HepG2 (cell line): ENCODE results near the gene ITGB5. TPM values are rescaled to one million over a fixed set of nuclear protein-coding genes. Genes with fewer than 3 reads are reported as not detected.

Experiments
- ARID3A ChIP-seq: IDR thresholded peaks from 2 replicates; pipeline ENCODE4 v1.6.1; 2012; ENCODE audit warnings: low read depth, low read length, improper control_type of control experiment
- ATF3 ChIP-seq: sonication (generic); formaldehyde crosslinking; IDR thresholded peaks from 2 replicates; pipeline ENCODE4 v1.4.0; 2020; ENCODE audit warnings: missing genetic modification reagents
- FOXC1 ChIP-seq: sonication (generic); formaldehyde crosslinking; IDR thresholded peaks from 2 replicates; pipeline ENCODE4 v1.8.0; 2022; ENCODE audit warnings: mild to moderate bottlenecking, missing genetic modification reagents, borderline replicate concordance
- KLF6 ChIP-seq: IDR thresholded peaks from 2 replicates; pipeline ENCODE4 v1.8.0; 2016; ENCODE audit warnings: missing biosample characterization, missing genetic modification reagents
- MTF2 ChIP-seq: sonication (generic); formaldehyde crosslinking; IDR thresholded peaks from 2 replicates; pipeline ENCODE4 v1.5.0; 2020; ENCODE audit warnings: missing genetic modification reagents, borderline replicate concordance
- NCOR1 ChIP-seq: fragments of 200-600 bp; sonication (generic); IDR thresholded peaks from 2 replicates; pipeline ENCODE4 v1.7.0; 2017; ENCODE audit warnings: antibody characterized with exemption, low read length, borderline replicate concordance
- NFYB ChIP-seq: sonication (generic); formaldehyde crosslinking; IDR thresholded peaks from 2 replicates; pipeline ENCODE4 v1.4.0; 2020; ENCODE audit warnings: missing genetic modification reagents
- NPAS2 ChIP-seq: sonication (generic); formaldehyde crosslinking; IDR thresholded peaks from 2 replicates; pipeline ENCODE4 v1.8.0; 2022; ENCODE audit warnings: mild to moderate bottlenecking, missing genetic modification reagents, borderline replicate concordance
- PBX2 ChIP-seq: IDR thresholded peaks from 2 replicates; pipeline ENCODE4 v1.6.1; 2016; ENCODE audit warnings: control low read depth
- PRDM4 ChIP-seq: sonication (generic); formaldehyde crosslinking; IDR thresholded peaks from 2 replicates; pipeline ENCODE4 v1.9.0; 2021; ENCODE audit warnings: missing genetic modification reagents, borderline replicate concordance
- RAD51 ChIP-seq: fragments of 450-650 bp; IDR thresholded peaks from 2 replicates; pipeline ENCODE4 v1.6.1; 2016; ENCODE audit warnings: borderline replicate concordance
- RELA ChIP-seq: sonication (generic); formaldehyde crosslinking; IDR thresholded peaks from 2 replicates; pipeline ENCODE4 v1.4.0; 2020; ENCODE audit warnings: missing genetic modification reagents
- RXRA ChIP-seq: sonication (generic); formaldehyde crosslinking; IDR thresholded peaks from 2 replicates; pipeline ENCODE4 v1.5.1; 2020; ENCODE audit warnings: missing genetic modification reagents
- SNAI1 ChIP-seq: sonication (generic); formaldehyde crosslinking; IDR thresholded peaks from 2 replicates; pipeline ENCODE4 v1.5.0; 2020; ENCODE audit warnings: mild to moderate bottlenecking, missing genetic modification reagents, borderline replicate concordance
- SUZ12 ChIP-seq: fragments of 150-350 bp; IDR thresholded peaks from 2 replicates; pipeline ENCODE4 v1.6.1; 2014; ENCODE audit warnings: low read depth, low read length
- TAF15 ChIP-seq: fragments of 200-400 bp; formaldehyde crosslinking; IDR thresholded peaks from one replicate; pipeline ENCODE4 v1.6.1; 2018; ENCODE audit warnings: mild to moderate bottlenecking, low read depth, low read length; ENCODE audit not compliant: poor library complexity, severe bottlenecking
- ZBTB21 ChIP-seq: sonication (generic); formaldehyde crosslinking; IDR thresholded peaks from 2 replicates; pipeline ENCODE4 v1.4.0; 2020; ENCODE audit warnings: missing genetic modification reagents
- ZFP82 ChIP-seq: sonication (generic); formaldehyde crosslinking; IDR thresholded peaks from 2 replicates; pipeline ENCODE4 v1.5.1; 2020; ENCODE audit warnings: mild to moderate bottlenecking, missing genetic modification reagents, borderline replicate concordance
- ZNF281 ChIP-seq: sonication (generic); formaldehyde crosslinking; IDR thresholded peaks from 2 replicates; pipeline ENCODE4 v1.4.0; 2020; ENCODE audit warnings: missing genetic modification reagents, borderline replicate concordance
- ZNF326 ChIP-seq: sonication (generic); formaldehyde crosslinking; IDR thresholded peaks from 2 replicates; pipeline ENCODE4 v1.4.0; 2020; ENCODE audit warnings: missing genetic modification reagents, borderline replicate concordance
- ZSCAN30 ChIP-seq: sonication (generic); formaldehyde crosslinking; IDR thresholded peaks from 2 replicates; pipeline ENCODE4 v1.5.0; 2020; ENCODE audit warnings: mild to moderate bottlenecking, missing genetic modification reagents
- polyA plus RNA-seq, 8 experiments: library from polyadenylated mRNA; depleted of rRNA in 3 of 8; stranded (reverse) in 7 of 8; unstranded in 1 of 8; fragments of >200 nt; fragmentation: Illumina TruSeq in 4 of 8; extraction: Trizol in 4 of 8; gene quantifications; 2 replicates each; pipeline versions ENCODE4 v1.2.1 to v1.2.3, GENCODE V29; 2011 to 2016; ENCODE audit warnings: low read depth in 4 of 8, missing spikeins in 1 of 8, mixed read lengths in 1 of 8; ENCODE audit not compliant: insufficient read depth in 1 of 8
- total RNA-seq, 5 experiments: library from RNA; depleted of rRNA; stranded (reverse); fragments of >200 nt; fragmentation: Illumina TruSeq; extraction: Trizol; gene quantifications; 2 replicates each; pipeline ENCODE4 v1.2.3, GENCODE V29; 2016; ENCODE audit warnings: low read depth in 1 of 5

ITGB5 gene
- total and polyA plus RNA-seq, 2 of the 13 experiments (the other 11 are each of a cell fraction or from before 2014, with no cell fraction given): 74.1 to 343 TPM

- no peak for TF ChIP-seq RAD51
- no peak for TF ChIP-seq ZSCAN30 (CRISPR knock-in tag)
- peak; percentile 84; the same call in 1 of the 2 replicates for TF ChIP-seq RELA
- TF ChIP-seq ZNF281 (CRISPR knock-in tag): no peak; the same call in 1 of the 2 replicates
- TF ChIP-seq MTF2 (CRISPR knock-in tag): no peak
- TF ChIP-seq ZNF326: no peak
- peak; percentile 33 for TF ChIP-seq NCOR1
- no peak for TF ChIP-seq ZFP82 (CRISPR knock-in tag)
- no peak for TF ChIP-seq ARID3A
- no peak for TF ChIP-seq PRDM4 (CRISPR knock-in tag)
- peak; percentile 77 for TF ChIP-seq RXRA (CRISPR knock-in tag)
- TF ChIP-seq SUZ12: no peak
- TF ChIP-seq NPAS2 (CRISPR knock-in tag): no peak
- TF ChIP-seq TAF15: no peak
- TF ChIP-seq KLF6 (CRISPR knock-in tag): peak; percentile 74
- peak; percentile 87 for TF ChIP-seq ZBTB21
- peak; percentile 19 for TF ChIP-seq NFYB
- TF ChIP-seq SNAI1 (CRISPR knock-in tag): 0 out of 2 replicates have a peak, but pooled peaks have one; percentile 3
- no peak for TF ChIP-seq FOXC1 (CRISPR knock-in tag)
- no peak for TF ChIP-seq PBX2 (CRISPR knock-in tag)
- TF ChIP-seq ATF3: no peak; the same call in 1 of the 2 replicates
These were observed 156.8 kb downstream of the ITGB5 start, which contains the start of gene UMPS (continued) for GRCh38 chr3:124730129-124730940.
